Activated CD8-positive, alpha-beta T cell treated with anti-CD3 and anti-CD28 coated beads for 36 hours (primary cell): ENCODE measurements around the gene DFFB. TPM values are rescaled to one million over a fixed set of nuclear protein-coding genes. Genes with fewer than 3 reads are reported as not detected.

ENCODE experiments used
- ATAC-seq: fragments of 200-7000 bp; cut with Tn5 transposase; one replicate; pipeline ENCODE4 v1.10.0; 2021; ENCODE audit warnings: mild to moderate bottlenecking, moderate library complexity
- CTCF ChIA-PET: fragments of 350-600 bp; sonication (Branson Sonifier 250); formaldehyde crosslinking; loops from one replicate; lab custom pipeline; 2021; ENCODE audit warnings: antibody characterized with exemption; lab: Charles Lee
- POLR2A ChIA-PET: fragments of 350-600 bp; sonication (Branson Sonifier 250); formaldehyde crosslinking; loops from one replicate; lab custom pipeline; 2021; ENCODE audit warnings: antibody characterized with exemption; lab: Charles Lee
- DNase-seq: peaks from one replicate; pipeline ENCODE4 v3.0.0-alpha.2; 2020
- H3K27ac Mint-ChIP-seq: one replicate; pipeline ENCODE4 v1.8.0; 2021; ENCODE audit warnings: mild to moderate bottlenecking, mixed read lengths
- H3K27me3 Mint-ChIP-seq: one replicate; pipeline ENCODE4 v1.8.0; 2021; ENCODE audit warnings: mixed read lengths
- H3K36me3 Mint-ChIP-seq: one replicate; pipeline ENCODE4 v1.8.0; 2021; ENCODE audit warnings: low read depth, mixed read lengths
- H3K4me1 Mint-ChIP-seq: one replicate; pipeline ENCODE4 v1.8.0; 2021; ENCODE audit warnings: low read depth, mixed read lengths
- H3K4me3 Mint-ChIP-seq: one replicate; pipeline ENCODE4 v1.8.0; 2021; ENCODE audit warnings: mild to moderate bottlenecking, moderate library complexity, mixed read lengths
- H3K9me3 Mint-ChIP-seq: one replicate; pipeline ENCODE4 v1.8.0; 2021; ENCODE audit warnings: mixed read lengths
- intact Hi-C: fragments of 100-400 bp; cut with micrococcal nuclease; formaldehyde crosslinking; loops from one replicate; pipeline ENCODE4 v1.10.0; 2022
- total RNA-seq, 2 experiments: library from RNA; stranded (reverse); gene quantifications; one replicate each; pipeline ENCODE4 v1.2.3, GENCODE V29; 2021
- TF ChIP-seq, protein P1 (sequence below): fragments of 200-600 bp; IDR thresholded peaks from one replicate; pipeline ENCODE4 v1.8.0; 2022; ENCODE audit warnings: antibody characterized with exemption, mild to moderate bottlenecking

Gene DFFB
- total RNA-seq, 2 experiments from 2014 or later, result 9.3 to 9.7 TPM

DNA sequence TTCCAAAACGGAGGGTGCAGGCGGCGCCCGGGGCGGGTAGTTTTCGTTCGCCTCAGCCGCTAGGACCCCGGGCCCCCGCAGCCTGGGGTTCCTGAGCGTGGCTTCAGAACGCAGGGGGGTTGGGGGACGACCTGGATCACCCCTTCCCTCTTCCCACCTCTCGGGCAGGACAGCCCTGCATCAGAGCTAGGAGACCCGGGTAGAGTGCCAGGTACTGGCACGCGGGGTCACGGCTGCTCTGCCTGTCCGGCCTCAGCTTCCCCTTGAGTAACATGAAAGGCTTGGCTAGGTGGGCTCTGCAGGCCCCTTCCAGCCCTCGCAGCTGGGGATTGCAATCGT, 484 bp downstream of the DFFB start:
- ChIA-PET CTCF (interaction anchor here (1.0 to 2.1 kb wide), 11 partner anchors 10 to 210 kb away, joined by 3 to 11 read pairs (median 3); partner anchors contain the start of gene C1orf174), POLR2A (interaction anchor here (1.2 to 4.4 kb wide), 5 partner anchors 14 to 61 kb away, joined by 3 to 18 read pairs (median 3); partner anchors contain the start of genes C1orf174 and LRRC47)
- Mint-ChIP-seq H3K27me3 (no peaks in the 10 kb centered on the region), H3K27ac (peak overlapping the region; percentile 90), H3K9me3 (no peaks in the 10 kb centered on the region), H3K4me1 (peaks cover 37% of the 10 kb centered on the region), H3K4me3 (peak overlapping the region; percentile 95), H3K36me3 (no peaks in the 10 kb centered on the region)
- TF ChIP-seq, protein P1, sequence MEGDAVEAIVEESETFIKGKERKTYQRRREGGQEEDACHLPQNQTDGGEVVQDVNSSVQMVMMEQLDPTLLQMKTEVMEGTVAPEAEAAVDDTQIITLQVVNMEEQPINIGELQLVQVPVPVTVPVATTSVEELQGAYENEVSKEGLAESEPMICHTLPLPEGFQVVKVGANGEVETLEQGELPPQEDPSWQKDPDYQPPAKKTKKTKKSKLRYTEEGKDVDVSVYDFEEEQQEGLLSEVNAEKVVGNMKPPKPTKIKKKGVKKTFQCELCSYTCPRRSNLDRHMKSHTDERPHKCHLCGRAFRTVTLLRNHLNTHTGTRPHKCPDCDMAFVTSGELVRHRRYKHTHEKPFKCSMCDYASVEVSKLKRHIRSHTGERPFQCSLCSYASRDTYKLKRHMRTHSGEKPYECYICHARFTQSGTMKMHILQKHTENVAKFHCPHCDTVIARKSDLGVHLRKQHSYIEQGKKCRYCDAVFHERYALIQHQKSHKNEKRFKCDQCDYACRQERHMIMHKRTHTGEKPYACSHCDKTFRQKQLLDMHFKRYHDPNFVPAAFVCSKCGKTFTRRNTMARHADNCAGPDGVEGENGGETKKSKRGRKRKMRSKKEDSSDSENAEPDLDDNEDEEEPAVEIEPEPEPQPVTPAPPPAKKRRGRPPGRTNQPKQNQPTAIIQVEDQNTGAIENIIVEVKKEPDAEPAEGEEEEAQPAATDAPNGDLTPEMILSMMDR, result no peak
- intact Hi-C loops, result loop anchor here (1.0 kb wide), 1 partner anchor 43 kb away; the partner anchor contains the start of gene C1orf174
- no peak for DNase-seq
- ATAC-seq, result no peak

- intact Hi-C loops, result no loop called here
Measured at GRCh38 chr1:3858231-3858981, 1.1 kb downstream of the DFFB start.

DNA sequence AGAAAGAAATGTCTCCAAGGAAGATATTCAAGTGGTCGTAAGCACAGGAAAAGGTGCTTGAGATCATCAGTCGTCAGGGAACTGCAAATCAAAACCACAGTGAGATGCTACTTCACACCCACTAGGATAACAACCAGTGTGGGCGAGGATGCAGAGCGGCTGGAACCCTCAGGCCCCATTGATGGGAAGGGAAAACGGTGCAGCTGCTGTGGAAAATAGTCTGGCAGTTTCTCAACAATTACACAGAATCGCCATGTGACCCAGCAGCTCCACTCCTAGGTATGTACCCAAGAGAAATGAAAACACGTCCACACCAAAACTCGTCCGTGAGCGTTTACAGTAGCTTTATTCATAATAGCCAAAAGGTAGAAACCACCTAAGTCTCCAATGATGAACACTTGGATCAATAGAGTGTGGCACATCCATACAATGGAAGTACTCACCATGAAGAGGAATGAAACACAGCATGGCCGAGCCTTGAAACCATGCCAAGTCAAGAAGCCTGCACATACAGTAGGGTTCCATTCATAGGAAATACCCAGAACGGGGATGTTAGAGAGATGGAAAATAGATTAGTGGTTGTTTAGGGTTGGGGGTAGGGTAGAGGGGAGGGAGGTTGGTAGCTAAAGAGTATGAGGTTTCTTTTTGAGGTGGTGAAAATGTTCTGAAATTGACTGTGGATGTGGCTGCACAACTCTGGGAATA, 6.1 kb downstream of the DFFB start:
- H3K4me1 Mint-ChIP-seq, result peaks cover 15% of the 10 kb centered on the region
- CTCF ChIA-PET, result no interaction called here
- H3K36me3 Mint-ChIP-seq, result peaks cover 8% of the 10 kb centered on the region
- ATAC-seq (no peak), DNase-seq (no peak)
- H3K4me3 Mint-ChIP-seq, result no peak overlapping the region
- no peaks in the 10 kb centered on the region for H3K27me3 Mint-ChIP-seq
- H3K9me3 Mint-ChIP-seq, result no peaks in the 10 kb centered on the region
- intact Hi-C loops, result no loop called here
- TF ChIP-seq, protein P1, result no peak
- POLR2A ChIA-PET, result no interaction called here
- H3K27ac Mint-ChIP-seq, result no peak overlapping the region

More at GRCh38 chr1:3858231-3858981, 1.1 kb downstream of the DFFB start:
- Mint-ChIP-seq H3K27ac (peak overlapping the region; percentile 57), H3K36me3 (peaks cover 3% of the 10 kb centered on the region), H3K4me3 (peak overlapping the region; percentile 95), H3K27me3 (no peaks in the 10 kb centered on the region), H3K9me3 (no peaks in the 10 kb centered on the region), H3K4me1 (peaks cover 32% of the 10 kb centered on the region)
- DNase-seq (peak; percentile 31), ATAC-seq (no peak)
- CTCF ChIA-PET, result interaction anchor here (1.0 to 2.1 kb wide), 10 partner anchors 10 to 84 kb away, joined by 3 to 11 read pairs (median 3); partner anchors contain the start of gene C1orf174
- TF ChIP-seq, protein P1, result no peak
- POLR2A ChIA-PET, result interaction anchor here (1.2 to 4.4 kb wide), 6 partner anchors 10 to 62 kb away, joined by 3 to 18 read pairs (median 4); partner anchors contain the start of genes C1orf174 and LRRC47

DNA sequence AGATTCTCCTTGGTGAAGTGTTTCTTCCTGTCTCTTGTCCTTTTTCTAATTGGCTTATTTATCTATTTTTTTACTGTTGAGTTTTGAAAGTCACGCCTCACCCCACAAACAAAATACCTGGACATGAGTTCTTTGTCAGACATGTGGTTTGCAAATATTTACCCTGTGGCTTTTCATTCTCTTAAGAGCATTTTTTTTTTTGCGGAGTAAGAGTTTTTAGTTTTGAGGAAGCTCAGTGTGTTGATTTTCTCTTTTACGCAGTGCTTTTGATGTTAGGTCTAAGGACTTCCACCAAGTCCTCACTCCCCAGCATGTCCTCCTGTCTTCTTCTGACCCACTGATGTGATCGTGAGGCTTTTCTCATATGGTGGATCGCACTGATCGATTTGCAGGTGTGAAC, 7.6 kb downstream of the DFFB start:
- DNase-seq (no peak), ATAC-seq (no peak)
- POLR2A ChIA-PET, result no interaction called here
- Mint-ChIP-seq H3K9me3 (no peaks in the 10 kb centered on the region), H3K4me3 (no peak overlapping the region), H3K27ac (no peak overlapping the region), H3K36me3 (peaks cover 13% of the 10 kb centered on the region), H3K27me3 (no peaks in the 10 kb centered on the region), H3K4me1 (peaks cover 3% of the 10 kb centered on the region)
- TF ChIP-seq, protein P1, result no peak
- CTCF ChIA-PET, result no interaction called here
- intact Hi-C loops, result no loop called here
